Neuron (in vitro differentiated cells): ENCODE results near the gene TBX18.

Experiments used
- H2AFZ ChIP-seq: one replicate; pipeline ENCODE4 v1.6.1; 2013; ENCODE audit warnings: low read depth, mild to moderate bottlenecking, inconsistent platforms, low read length, moderate library complexity
- H3K27me3 ChIP-seq: one replicate; pipeline ENCODE4 v1.6.1; 2013; ENCODE audit warnings: low read length; ENCODE audit not compliant: insufficient read depth
- H3K36me3 ChIP-seq: one replicate; pipeline ENCODE4 v1.6.1; 2013; ENCODE audit warnings: low read length; ENCODE audit not compliant: insufficient read depth
- H3K4me1 ChIP-seq: one replicate; pipeline ENCODE4 v1.6.1; 2013; ENCODE audit warnings: low read length; ENCODE audit not compliant: insufficient read depth
- H3K4me3 ChIP-seq: 2 replicates; pipeline ENCODE4 v1.5.1; 2013; ENCODE audit warnings: mild to moderate bottlenecking, low read length, moderate library complexity
- H3K9me3 ChIP-seq: one replicate; pipeline ENCODE4 v1.6.1; 2013; ENCODE audit warnings: low read length

The TBX18 gene

GRCh38 chr6:84779917-84780316 is 15.5 kb upstream of the TBX18 start:
- H3K4me1 ChIP-seq = no peaks in the 10 kb centered on the region
- peaks cover 22% of the 10 kb centered on the region for H3K27me3 ChIP-seq
- no peaks in the 10 kb centered on the region for H3K9me3 ChIP-seq
- H3K36me3 ChIP-seq = no peaks in the 10 kb centered on the region
- H2AFZ ChIP-seq = no peak overlapping the region
- no peak overlapping the region for H3K4me3 ChIP-seq

GRCh38 chr6:84779380-84779779 is 15.0 kb upstream of the TBX18 start:
- Histone ChIP-seq H3K4me1 (no peaks in the 10 kb centered on the region), H3K36me3 (no peaks in the 10 kb centered on the region), H3K27me3 (peaks cover 28% of the 10 kb centered on the region), H2AFZ (no peak overlapping the region), H3K9me3 (no peaks in the 10 kb centered on the region), H3K4me3 (no peak overlapping the region)

- no peaks in the 10 kb centered on the region for H3K9me3 ChIP-seq
- H3K4me1 ChIP-seq = no peaks in the 10 kb centered on the region
- H3K36me3 ChIP-seq = no peaks in the 10 kb centered on the region
- H3K27me3 ChIP-seq = peaks cover 43% of the 10 kb centered on the region
- H3K4me3 ChIP-seq = no peak overlapping the region
- no peak overlapping the region for H2AFZ ChIP-seq
Measured at GRCh38 chr6:84777888-84778287, 13.5 kb upstream of the TBX18 start.

GRCh38 chr6:84776392-84776791 is 12.0 kb upstream of the TBX18 start:
- no peaks in the 10 kb centered on the region for H3K4me1 ChIP-seq
- peaks cover 58% of the 10 kb centered on the region for H3K27me3 ChIP-seq

GRCh38 chr6:84775751-84776150 is 11.4 kb upstream of the TBX18 start:
- Histone ChIP-seq H3K4me1 (no peaks in the 10 kb centered on the region), H3K9me3 (no peaks in the 10 kb centered on the region), H3K4me3 (no peak overlapping the region), H3K27me3 (peaks cover 63% of the 10 kb centered on the region), H2AFZ (no peak overlapping the region), H3K36me3 (no peaks in the 10 kb centered on the region)

More at GRCh38 chr6:84776392-84776791, 12.0 kb upstream of the TBX18 start:
- H3K4me3 ChIP-seq = no peak overlapping the region
- no peaks in the 10 kb centered on the region for H3K9me3 ChIP-seq
- H2AFZ ChIP-seq = no peak overlapping the region
- H3K36me3 ChIP-seq = no peaks in the 10 kb centered on the region

GRCh38 chr6:84774985-84775284 is 10.5 kb upstream of the TBX18 start:
- Histone ChIP-seq H2AFZ (peak overlapping the region; percentile 51), H3K9me3 (no peaks in the 10 kb centered on the region), H3K4me1 (no peaks in the 10 kb centered on the region), H3K36me3 (no peaks in the 10 kb centered on the region), H3K27me3 (peaks cover 71% of the 10 kb centered on the region), H3K4me3 (no peak overlapping the region)

GRCh38 chr6:84774157-84774984 is 10.0 kb upstream of the TBX18 start:
- Histone ChIP-seq H3K9me3 (no peaks in the 10 kb centered on the region), H3K4me1 (no peaks in the 10 kb centered on the region), H3K4me3 (no peak overlapping the region), H2AFZ (peak overlapping the region; percentile 51), H3K36me3 (no peaks in the 10 kb centered on the region), H3K27me3 (peaks cover 72% of the 10 kb centered on the region)

GRCh38 chr6:84773431-84774156 is 9.2 kb upstream of the TBX18 start:
- H3K27me3 ChIP-seq = peaks cover 79% of the 10 kb centered on the region
- H2AFZ ChIP-seq = peak overlapping the region; percentile 51
- no peaks in the 10 kb centered on the region for H3K4me1 ChIP-seq
- H3K9me3 ChIP-seq = no peaks in the 10 kb centered on the region
- peak overlapping the region; percentile 24 for H3K4me3 ChIP-seq
- H3K36me3 ChIP-seq = no peaks in the 10 kb centered on the region

- Histone ChIP-seq H2AFZ (no peak overlapping the region), H3K9me3 (no peaks in the 10 kb centered on the region), H3K4me3 (no peak overlapping the region), H3K36me3 (no peaks in the 10 kb centered on the region), H3K27me3 (peaks cover 84% of the 10 kb centered on the region), H3K4me1 (no peaks in the 10 kb centered on the region)
Measured at GRCh38 chr6:84773133-84773430, 8.7 kb upstream of the TBX18 start.

GRCh38 chr6:84772428-84773132 is 8.2 kb upstream of the TBX18 start:
- H3K27me3 ChIP-seq = peaks cover 87% of the 10 kb centered on the region
- H3K9me3 ChIP-seq = no peaks in the 10 kb centered on the region
- H3K36me3 ChIP-seq = no peaks in the 10 kb centered on the region
- H3K4me1 ChIP-seq = no peaks in the 10 kb centered on the region
- H2AFZ ChIP-seq = no peak overlapping the region
- no peak overlapping the region for H3K4me3 ChIP-seq

GRCh38 chr6:84771756-84772356 is 7.5 kb upstream of the TBX18 start:
- Histone ChIP-seq H2AFZ (no peak overlapping the region), H3K4me1 (no peaks in the 10 kb centered on the region), H3K4me3 (no peak overlapping the region), H3K27me3 (peaks cover 90% of the 10 kb centered on the region), H3K36me3 (no peaks in the 10 kb centered on the region), H3K9me3 (peaks cover 6% of the 10 kb centered on the region)

- H3K4me1 ChIP-seq = no peaks in the 10 kb centered on the region
- peaks cover 8% of the 10 kb centered on the region for H3K9me3 ChIP-seq
- H3K36me3 ChIP-seq = no peaks in the 10 kb centered on the region
- no peak overlapping the region for H2AFZ ChIP-seq
- no peak overlapping the region for H3K4me3 ChIP-seq
- H3K27me3 ChIP-seq = peaks cover 92% of the 10 kb centered on the region
Measured at GRCh38 chr6:84771125-84771755, 6.8 kb upstream of the TBX18 start.

GRCh38 chr6:84770521-84770920 is 6.1 kb upstream of the TBX18 start:
- H3K36me3 ChIP-seq = no peaks in the 10 kb centered on the region
- H3K27me3 ChIP-seq = peaks cover 95% of the 10 kb centered on the region
- no peak overlapping the region for H3K4me3 ChIP-seq
- no peak overlapping the region for H2AFZ ChIP-seq
- no peaks in the 10 kb centered on the region for H3K4me1 ChIP-seq
- H3K9me3 ChIP-seq = peaks cover 8% of the 10 kb centered on the region
